ENCODE data around the gene ITFG1.
"Not testable (repeated sequence)": the region's sequence is repeated elsewhere in the genome, so short reads cannot be mapped to it uniquely, and the experiment has no call there.

Gene ITFG1

DNA sequence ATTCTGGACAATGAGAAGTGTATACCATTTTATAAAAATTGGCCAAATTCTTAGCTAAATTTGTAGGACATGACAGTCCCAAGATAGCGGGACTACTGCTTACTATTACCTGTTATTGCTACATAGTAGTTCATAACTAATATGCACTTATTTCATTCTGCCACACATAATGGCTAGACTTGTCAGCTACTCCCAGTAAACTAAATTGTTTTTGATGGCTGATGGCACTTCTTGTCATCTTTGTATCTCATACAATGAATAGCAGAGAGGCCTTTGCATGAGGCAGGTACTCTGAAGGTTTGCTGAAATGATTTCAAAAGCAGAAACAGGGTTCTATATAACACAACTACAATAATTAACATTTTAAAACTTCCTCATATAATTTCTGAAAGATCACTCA lies 44.0 kb downstream of the ITFG1 start:
- DNase-seq (ENCODE audit: low spot score) = no peak

DNA sequence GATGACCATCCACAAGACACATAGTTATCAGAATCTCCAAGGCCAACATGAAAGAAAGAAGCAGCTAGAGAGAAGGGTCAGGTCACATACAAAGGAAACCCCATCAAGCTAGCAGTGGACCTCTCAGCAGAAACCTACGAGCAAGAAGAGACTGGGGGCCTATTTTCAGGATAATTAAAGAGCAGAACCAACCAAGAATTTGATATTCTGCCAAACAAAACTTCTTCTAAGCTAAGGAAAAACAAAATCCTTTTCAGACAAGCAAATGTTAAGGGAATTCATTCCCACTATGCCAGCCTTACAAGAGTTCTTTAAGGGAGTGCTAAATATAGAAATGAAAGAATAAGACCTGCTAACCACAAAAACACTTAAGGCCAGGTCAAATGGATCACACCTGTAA lies 47.8 kb downstream of the ITFG1 start:
- no peak for DNase-seq (ENCODE audit: low spot score)

DNA sequence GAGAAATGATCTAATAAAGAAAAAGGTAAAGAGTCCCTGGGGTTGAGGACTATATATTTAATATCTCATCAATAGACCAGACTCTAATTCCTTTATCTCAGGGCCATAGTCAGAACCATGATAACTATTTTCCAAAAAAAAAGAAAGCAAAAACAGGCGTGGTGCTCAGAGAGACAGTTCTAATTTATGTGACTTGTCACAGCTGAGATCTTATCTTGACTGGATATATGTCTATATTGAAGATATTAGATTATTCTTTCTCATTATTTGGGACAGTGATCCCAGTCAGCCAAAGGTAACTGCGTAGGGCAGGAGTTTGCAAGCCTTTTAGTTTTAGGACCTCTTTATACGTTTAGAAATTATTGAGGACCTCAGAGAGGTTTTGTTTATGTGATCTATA lies 52.4 kb downstream of the ITFG1 start:
- DNase-seq (ENCODE audit: low spot score) = no peak

DNA sequence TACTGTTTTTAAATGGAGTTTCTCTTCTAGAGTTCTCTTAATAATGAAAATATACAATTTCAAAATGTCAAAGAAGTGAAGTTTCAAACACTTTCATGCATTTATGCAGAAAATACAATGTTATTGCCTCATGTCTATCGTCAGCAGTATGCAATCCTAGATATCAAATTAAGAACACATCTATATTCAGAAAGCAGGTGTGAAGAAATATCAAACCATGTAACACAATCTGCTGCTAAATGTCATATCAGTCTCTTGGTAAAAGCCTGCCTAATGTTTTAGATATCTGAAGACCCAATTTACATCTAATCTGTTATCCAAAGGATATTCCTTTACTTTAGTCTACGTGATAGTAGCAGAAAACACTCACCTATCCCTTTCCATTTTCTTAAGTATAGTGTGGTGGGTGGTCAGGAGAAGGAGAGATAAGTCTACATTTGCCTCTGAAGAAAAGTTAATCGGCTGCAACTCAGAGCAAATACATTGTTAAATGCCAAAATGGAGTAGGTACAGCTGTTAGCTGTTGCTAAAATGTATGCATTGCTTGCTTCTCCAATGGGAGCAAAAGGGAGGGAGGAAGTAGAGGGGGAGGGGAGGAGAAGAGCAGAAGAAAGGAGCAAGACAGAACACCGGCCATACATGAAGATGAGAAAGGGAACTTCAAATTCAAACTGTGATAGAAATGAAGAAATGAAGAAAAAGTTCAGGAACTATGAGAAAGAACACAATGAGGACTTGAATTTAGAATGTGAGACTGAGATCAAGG lies 64.9 kb downstream of the ITFG1 start:
- DNase-seq (ENCODE audit: low spot score) = no peak

DNA sequence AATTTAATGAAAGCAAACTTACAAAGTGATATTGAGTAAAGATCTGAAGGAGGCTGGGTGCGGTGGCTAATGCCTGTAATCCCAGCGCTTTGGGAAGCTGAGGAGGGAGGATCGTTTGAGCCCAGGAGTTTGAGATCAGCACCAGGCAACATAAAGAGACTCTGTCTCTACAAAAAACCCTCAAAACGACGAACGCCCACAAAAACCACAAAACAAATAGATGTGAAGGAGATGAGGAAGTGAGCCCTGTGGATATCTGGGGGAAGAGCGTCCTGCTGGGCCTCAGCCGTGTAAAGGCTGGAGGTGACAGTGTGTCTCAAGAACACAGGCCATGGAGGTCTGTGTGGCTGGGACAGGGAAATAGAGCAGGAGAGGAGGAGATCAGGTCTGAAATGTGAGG lies 68.8 kb downstream of the ITFG1 start:
- no peak for DNase-seq (ENCODE audit: low spot score)

DNA sequence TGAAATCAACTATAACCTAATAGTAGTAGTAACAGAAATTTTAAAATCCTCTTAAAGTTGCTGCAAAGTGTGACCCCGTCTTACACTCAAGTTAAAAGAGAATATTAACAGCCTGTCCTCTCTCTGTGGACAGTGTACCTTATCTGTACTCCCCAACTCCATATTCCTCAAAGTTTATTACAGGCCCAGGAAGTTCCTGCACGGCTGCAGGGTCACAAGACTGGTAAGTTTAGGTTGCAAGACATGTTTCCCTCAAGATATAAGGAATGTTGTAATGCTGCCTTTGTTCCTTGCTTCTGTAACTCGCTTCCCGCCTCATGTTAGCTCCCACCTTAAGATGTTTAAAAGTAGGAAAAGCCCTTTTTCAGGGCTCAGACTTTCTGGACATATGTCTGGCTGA lies 72.2 kb downstream of the ITFG1 start:
- no peak for DNase-seq (ENCODE audit: low spot score)

DNA sequence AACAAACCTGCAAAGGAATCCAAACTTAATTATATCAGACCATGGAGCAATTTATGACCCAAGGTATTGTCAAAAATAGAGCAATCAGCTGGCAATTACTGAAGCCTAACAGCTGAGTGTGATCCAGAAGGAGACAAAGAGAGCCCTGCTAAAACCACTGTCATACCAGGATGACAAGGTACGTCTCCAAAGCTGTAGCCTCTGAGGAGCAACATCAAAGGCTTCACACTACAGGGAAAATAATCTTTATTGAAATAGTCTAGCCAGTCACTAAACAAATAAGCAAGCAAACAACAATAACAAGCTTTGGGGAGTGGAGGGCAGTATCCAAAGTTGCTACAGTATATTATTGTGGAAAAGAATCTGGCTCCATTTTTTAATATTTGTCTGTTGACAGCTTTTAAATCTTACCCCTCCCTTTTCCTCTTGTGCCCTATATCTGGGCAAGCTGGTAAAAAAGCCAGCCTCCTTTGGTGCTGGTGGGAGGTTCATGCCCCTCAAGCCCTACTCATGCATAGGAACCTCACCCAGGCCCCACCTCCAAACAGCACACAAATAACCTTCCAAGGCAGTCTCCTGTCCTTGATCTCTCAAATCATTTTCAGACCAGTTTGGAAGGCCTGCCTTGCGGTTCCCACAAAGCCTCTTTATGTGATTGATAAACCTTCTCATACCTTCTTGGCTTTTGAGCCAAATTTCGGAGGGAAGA lies 73.7 kb downstream of the ITFG1 start:
- DNase-seq (ENCODE audit: low spot score) = no peak

DNA sequence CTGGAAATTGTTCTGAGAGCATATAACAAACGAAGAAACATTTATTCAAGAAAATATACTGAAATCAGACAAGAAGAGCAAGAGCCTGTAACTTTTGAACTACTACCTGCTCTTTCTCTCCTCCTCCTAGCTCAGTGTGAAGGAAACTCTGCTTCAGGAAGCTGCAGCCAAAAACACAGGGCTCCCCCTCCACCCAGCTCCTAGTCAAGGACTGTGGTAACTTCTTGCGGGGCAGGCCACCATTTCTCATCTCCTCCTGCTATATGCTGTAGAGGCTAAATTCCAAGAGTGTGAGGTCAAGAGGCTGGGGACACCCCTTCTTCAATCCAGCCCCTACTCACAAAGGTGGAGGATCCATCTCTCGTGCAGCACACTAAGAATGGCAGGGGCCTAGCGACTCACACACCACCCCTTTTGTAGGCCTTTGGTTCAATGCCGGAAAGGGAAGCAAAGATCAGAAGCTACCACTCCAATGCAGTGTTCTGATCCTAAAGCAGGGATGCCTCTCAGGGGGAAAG lies 74.6 kb downstream of the ITFG1 start:
- DNase-seq (ENCODE audit: low spot score) = no peak

DNA sequence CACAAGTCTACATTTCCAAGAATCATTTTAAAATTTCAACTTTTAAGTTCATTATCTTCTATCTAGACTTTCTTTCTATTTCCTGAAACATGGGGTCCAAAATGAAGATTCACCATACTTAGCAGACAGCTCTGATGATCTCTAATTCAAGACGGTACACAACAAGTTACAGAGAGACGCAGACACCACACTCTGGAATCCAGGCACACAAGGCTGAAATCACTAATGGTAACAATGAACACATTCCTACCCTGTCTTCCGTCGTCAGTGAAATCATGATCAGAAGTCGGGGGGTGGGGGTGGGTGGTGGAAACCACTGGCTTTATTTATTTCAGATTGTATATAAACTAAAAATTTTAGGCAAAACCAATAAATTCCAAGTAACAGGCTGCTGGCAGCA lies 78.5 kb downstream of the ITFG1 start:
- DNase-seq (ENCODE audit: low spot score) = no peak

DNA sequence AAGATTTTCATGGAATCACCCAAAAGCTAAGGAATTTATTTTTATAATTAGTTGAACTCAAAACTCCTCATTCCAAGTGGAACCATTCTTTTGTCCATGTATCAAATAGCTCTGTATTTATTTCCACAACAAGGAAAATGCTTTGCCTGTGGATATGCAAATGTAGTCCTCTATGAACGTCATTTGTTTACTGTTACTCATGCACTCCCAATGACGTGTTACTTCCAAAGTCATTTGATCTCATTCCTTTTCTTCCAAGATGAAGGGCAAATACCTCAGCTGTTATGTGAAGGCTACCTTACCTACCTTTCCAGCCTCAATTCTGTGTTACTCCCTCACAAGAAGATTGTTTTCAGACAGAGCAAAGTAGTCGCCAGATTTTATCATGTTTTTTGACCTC lies 83.7 kb downstream of the ITFG1 start:
- DNase-seq (ENCODE audit: low spot score) = no peak

DNA sequence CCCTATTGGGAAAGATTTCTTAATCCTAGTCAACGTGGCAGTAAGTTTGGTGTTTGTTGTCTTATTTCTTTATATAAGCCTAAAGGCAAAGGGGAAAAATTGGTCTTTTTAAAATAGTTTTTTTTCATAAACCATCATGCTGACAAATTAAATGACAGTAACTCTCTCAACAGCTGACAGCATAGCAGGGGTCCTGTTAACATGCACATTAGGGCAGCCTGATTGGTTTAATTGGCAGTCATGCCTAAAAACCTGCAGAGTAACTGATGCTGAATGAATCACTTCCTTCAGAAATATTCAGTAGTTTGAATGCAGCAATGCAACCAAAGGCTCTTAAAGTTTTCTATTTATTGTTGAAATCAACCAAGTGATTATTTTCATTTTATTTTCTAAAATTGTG lies 85.4 kb downstream of the ITFG1 start:
- DNase-seq (ENCODE audit: low spot score) = no peak

DNA sequence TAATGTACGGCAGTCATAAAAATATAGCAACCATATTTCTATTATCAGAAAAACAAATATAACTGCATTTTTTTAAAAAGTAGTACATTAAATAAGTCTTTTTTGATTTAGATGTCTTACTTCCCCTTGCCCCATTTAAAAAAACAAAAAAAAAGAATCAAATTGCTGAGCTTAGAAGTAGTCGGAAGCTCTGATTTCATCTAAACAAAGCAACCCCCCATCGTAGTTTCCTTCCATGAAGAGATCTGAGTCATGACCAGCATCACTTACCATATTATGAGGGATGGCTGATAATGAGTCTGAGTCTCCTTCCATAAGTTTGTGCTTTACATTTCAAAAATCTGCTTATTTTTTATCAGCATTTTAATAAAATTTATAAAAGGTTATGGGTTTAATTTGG lies 86.2 kb downstream of the ITFG1 start:
- no peak for DNase-seq (ENCODE audit: low spot score)

DNA sequence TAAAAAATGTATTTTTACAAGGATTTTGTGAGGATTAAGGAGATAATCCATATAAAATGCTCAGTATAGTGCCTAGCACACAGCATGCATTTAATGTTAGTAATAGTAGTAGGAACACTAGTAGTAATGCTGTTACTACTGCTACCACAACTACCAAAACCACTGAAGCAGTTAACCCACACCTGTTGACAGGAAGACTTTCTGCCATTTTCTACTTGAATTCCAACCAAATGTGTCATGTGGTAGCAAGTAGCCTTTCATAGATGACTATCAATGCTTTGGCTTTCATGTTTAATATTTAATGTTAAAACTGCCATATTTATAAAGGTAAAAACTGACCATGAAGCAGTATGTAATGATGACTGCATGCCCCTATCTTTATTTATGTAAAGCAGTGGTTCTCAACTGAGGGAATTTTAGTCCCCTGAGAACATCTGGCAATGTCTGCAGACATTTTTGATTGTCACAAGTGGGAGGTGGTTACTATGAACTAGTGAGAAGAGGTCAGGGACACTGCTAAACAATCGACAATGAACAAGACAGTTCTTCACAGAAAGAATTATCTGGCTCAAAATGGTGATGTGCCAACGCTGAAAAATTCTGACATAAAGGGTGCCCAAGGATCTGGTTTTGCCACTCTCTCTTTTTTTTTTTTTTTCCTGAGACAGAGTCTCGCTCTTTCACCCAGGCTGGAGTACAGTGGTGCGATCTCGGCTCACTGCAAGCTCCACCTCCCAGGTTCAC lies 89.4 kb downstream of the ITFG1 start:
- DNase-seq (ENCODE audit: low spot score) = no peak

DNA sequence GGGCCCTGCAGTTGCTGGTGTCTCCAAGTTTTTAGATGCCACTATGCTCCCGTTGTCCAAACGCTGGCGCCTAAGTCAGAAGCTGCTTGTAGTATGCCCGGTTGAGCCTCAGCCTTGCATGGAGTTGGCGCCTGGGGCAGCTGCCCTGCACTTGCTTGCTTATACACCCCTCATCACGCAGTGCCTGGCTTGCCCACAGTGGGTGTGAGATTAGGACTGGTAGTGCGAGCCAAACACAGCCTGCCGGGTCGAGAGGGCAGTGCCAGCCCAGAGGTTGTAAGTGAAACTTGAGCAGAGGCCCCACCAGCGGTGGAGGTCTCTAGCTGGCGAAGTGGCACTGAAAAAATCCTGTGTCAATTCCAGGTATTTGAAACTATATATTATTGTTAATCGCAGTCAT lies 90.3 kb downstream of the ITFG1 start:
- DNase-seq (ENCODE audit: low spot score) = no peak

DNA sequence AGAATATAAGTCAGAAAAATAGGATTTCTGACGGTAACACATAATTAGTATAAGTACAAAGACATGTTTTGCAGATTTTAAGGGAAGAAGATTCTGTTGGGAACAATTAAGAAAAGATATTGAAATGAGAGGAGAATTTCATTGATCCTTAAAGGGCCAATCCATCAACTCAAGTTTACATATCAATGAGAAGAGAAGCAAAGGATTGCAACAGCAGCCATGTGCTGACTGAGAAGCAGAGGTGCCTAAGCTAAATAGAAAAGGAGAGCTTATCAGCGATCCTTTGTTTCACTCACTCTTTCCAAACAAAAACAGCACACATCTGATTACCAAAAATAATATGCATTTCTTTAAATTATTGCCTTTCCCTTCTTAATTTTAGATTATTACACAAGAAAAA lies 94.6 kb downstream of the ITFG1 start:
- no peak for DNase-seq (ENCODE audit: low spot score)

DNA sequence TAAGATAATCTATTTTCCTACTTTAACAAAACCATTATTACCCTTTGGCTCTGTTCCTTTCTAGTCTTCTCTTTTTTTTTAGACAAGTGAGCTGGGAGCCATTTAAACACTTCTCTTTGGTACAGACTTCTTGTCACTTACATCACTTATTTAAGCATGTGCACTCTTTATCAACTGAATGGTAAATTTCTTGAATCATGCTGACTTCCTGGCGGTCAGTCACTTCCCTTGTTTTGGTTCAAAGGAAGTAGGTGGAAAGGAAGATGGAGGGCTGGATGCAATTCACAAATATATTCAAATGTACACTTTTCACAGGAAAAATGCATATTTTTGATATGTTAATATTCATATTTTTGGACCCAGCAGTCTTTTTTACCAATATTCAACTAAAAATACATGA lies 97.1 kb downstream of the ITFG1 start:
- DNase-seq (ENCODE audit: low spot score) = no peak

DNA sequence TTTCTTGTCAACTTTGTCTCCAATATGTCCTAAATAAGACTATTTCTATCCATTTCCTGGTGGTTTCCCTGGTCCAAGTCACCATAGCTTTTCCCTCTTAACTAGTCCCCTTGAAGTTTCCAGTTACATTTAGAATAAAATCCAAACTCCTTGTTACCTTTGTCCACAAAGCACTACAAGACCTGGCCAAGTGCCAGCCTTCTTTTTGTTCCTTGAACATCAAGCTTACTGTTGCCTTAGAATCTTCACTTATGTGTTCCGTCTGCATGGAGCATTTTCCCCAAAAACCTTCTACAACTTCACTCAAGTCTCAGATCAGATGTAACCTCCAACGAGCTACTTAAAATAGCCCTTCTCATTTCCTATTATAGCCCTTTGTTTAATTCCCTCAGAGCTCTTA lies 101.4 kb downstream of the ITFG1 start:
- no peak for DNase-seq (ENCODE audit: low spot score)

DNA sequence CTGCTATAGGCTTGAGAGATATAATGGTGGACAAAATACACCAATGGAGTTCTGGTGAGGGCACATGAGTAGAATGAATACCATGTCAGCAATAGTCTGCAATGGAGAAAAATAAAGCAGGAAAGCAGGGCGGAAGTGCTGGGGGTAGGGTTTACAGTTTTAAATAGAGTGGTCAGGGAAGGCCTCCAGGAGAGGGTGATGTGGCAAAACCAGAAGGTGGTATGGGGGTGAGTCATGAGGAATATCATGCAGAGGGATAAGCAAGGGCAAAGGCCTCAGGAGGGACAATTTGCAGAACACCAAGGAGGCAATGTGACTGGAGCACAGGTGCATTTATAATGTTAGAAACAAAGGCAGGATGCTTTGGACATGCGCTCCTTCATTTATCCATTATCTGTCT lies 102.0 kb downstream of the ITFG1 start:
- DNase-seq (ENCODE audit: low spot score) = no peak

DNA sequence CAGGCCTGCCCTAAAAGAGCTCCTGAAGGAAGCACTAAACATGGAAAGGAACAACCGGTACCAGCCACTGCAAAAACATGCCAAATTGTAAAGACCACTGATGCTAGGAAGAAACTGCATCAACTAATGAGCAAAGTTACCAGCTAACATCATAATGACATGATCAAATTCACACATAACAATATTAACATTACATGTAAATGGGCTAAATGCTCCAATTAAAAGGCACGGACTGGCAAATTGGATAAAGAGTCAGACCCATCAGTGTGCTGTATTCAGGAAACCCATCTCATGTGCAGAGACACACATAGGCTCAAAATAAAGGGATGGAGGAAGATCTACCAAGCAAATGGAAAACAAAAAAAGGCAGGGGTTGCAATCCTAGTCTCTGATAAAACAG lies 111.8 kb downstream of the ITFG1 start:
- not testable (repeated sequence) for DNase-seq (ENCODE audit: low spot score)

DNA sequence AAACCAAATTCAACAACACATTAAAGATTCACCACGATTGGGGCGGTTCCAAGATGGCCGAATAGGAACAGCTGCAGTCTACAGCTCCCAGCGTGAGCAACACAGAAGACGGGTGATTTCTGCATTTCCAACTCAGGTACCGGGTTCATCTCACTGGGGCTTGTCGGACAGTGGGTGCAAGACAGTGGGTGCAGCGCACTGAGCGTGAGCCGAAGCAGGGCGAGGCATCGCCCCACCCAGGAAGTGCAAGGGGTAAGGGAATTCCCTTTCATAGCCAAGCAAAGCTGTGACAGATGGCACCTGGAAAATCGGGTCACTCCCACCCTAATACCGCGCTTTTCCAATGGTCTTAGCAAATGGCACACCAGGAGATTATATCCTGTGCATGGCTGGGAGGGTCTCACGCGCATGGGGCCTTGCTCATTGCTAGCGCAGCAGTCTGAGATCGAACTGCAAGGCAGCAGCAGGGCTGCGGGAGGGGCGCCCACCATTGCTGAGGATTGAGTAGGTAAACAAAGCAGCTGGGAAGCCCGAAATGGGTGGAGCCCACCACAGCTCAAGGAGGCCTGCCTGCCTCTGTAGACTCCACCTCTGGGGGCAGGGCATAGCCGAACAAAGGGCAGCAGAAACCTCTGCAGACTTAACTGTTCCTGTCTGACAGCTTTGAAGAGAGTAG lies 113.7 kb downstream of the ITFG1 start:
- not testable (repeated sequence) for DNase-seq (ENCODE audit: low spot score)

DNA sequence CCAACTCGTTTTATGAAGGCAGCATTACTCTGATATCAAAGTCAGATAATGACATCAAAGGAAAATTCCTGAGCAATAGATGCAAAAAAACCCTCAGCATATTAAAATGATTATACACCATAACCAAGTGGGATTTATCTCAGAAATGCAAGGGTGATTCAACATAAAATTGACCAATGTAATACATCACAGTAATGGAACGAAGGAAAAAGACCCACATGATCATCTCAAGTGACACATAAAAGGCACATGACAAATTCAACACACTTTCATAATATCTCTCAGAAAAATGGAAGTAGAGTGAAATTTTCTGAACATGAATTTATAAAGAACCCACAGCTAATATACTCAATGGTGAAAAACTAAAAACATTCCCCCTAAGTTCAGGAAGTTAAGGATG lies 118.8 kb downstream of the ITFG1 start:
- DNase-seq (ENCODE audit: low spot score) = no peak

DNA sequence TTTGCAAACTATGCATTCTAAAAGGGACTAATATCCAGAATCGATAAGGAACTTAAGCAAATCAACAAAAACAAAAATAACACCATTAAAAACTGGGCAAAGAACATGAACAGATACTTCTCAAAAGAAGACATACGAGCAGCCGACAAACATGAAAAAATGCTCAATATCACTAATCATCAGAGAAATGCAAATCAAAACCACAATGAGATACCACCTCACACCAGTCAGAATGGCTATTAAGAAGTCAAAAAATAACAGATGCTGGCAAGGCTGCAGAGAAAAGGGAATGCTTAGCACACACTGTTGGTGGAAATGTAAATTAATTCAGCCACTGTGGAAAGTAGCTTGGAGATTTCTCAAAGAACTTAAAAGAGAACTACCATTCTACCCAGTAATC lies 130.3 kb downstream of the ITFG1 start:
- not testable (repeated sequence) for DNase-seq (ENCODE audit: low spot score)

Data from CD4-positive, alpha-beta T cell treated with Interleukin-2 at 100 ng/mL for 4 hours (primary cell).